Thoracic aorta (tissue), 2 donors: ENCODE data around the gene FHDC1. TPM values are rescaled to one million over a fixed set of nuclear protein-coding genes. Genes with fewer than 3 reads are reported as not detected.

Experiments
- ATAC-seq: fragments of 150-250 bp; one replicate; pipeline ENCODE4 v1.8.0; 2017; ENCODE audit warnings: low read depth; ENCODE audit not compliant: insufficient number of reproducible peaks, low FRiP score
- DNase-seq: peaks from one replicate; pipeline ENCODE4 v3.0.0-alpha.2; 2020; ENCODE audit warnings: low spot score
- H3K27ac ChIP-seq, 2 donors: fragments of 200-600 bp; sonication (generic); 1 replicate in 1 of 2; 2 replicates in 1 of 2; pipeline ENCODE4 v1.5.1; 2016; ENCODE audit warnings: mild to moderate bottlenecking in 2 of 2, moderate library complexity in 2 of 2
- H3K27me3 ChIP-seq: fragments of 200-600 bp; sonication (generic); replicated peaks from 2 replicates; pipeline ENCODE4 v1.6.0; 2016; ENCODE audit warnings: mild to moderate bottlenecking; ENCODE audit not compliant: insufficient read depth
- H3K36me3 ChIP-seq: fragments of 200-600 bp; sonication (generic); one replicate; pipeline ENCODE4 v1.5.1; 2016
- H3K4me1 ChIP-seq, 2 donors: fragments of 200-600 bp; sonication (generic); 1 replicate in 1 of 2; 2 replicates in 1 of 2; pipeline versions ENCODE4 v1.5.1 to v1.6.0; 2016; ENCODE audit warnings: low read depth in 2 of 2, mild to moderate bottlenecking in 1 of 2; ENCODE audit not compliant: control insufficient read depth in 1 of 2
- H3K4me3 ChIP-seq: fragments of 200-600 bp; sonication (generic); 2 replicates; pipeline ENCODE4 v1.5.1; 2016; ENCODE audit warnings: mild to moderate bottlenecking
- H3K9me3 ChIP-seq: fragments of 200-600 bp; sonication (generic); 2 replicates; pipeline ENCODE4 v1.5.1; 2016
- CTCF ChIP-seq: fragments of 200-600 bp; sonication (generic); IDR thresholded peaks from one replicate; pipeline ENCODE4 v1.5.1; 2019; ENCODE audit warnings: antibody characterized with exemption
- total RNA-seq, 2 donors: library from RNA; depleted of rRNA; stranded (reverse); fragments of >200 nt; gene quantifications; one replicate each; pipeline versions ENCODE4 v1.1.0 to v1.2.3, GENCODE V29; 2016

Gene FHDC1
- total RNA-seq, 2 donors from 2014 or later: 0.27 to 0.35 TPM

GRCh38 chr4:153002110-153002509 lies 66.0 kb downstream of the FHDC1 start:
- Histone ChIP-seq H3K4me1 (no peaks in the 10 kb centered on the region), H3K27me3 (no peaks in the 10 kb centered on the region), H3K4me3 (no peak overlapping the region), H3K36me3 (no peaks in the 10 kb centered on the region), H3K27ac (no peak overlapping the region), H3K9me3 (no peaks in the 10 kb centered on the region)
- ATAC-seq (no peak), DNase-seq (no peak)
- TF ChIP-seq CTCF: no peak

GRCh38 chr4:153004081-153004850 lies 68.1 kb downstream of the FHDC1 start:
- ATAC-seq: no peak
- Histone ChIP-seq H3K4me3 (no peak overlapping the region), H3K4me1 (no peaks in the 10 kb centered on the region), H3K27ac (no peak overlapping the region), H3K9me3 (no peaks in the 10 kb centered on the region), H3K36me3 (no peaks in the 10 kb centered on the region), H3K27me3 (no peaks in the 10 kb centered on the region)
- DNase-seq: no peak
- TF ChIP-seq CTCF: no peak

GRCh38 chr4:153005899-153006381 lies 69.8 kb downstream of the FHDC1 start:
- TF ChIP-seq CTCF: no peak

GRCh38 chr4:153008578-153009199 lies 72.6 kb downstream of the FHDC1 start:
- Histone ChIP-seq H3K27me3 (no peaks in the 10 kb centered on the region), H3K4me1 (no peaks in the 10 kb centered on the region), H3K9me3 (no peaks in the 10 kb centered on the region), H3K4me3 (no peak overlapping the region), H3K36me3 (no peaks in the 10 kb centered on the region), H3K27ac (no peak overlapping the region)
- ATAC-seq (no peak), DNase-seq (no peak)
- no peak for TF ChIP-seq CTCF

More at GRCh38 chr4:153005899-153006381, 69.8 kb downstream of the FHDC1 start:
- ATAC-seq (no peak), DNase-seq (no peak)
- Histone ChIP-seq H3K4me1 (no peaks in the 10 kb centered on the region), H3K36me3 (no peaks in the 10 kb centered on the region), H3K4me3 (no peak overlapping the region), H3K9me3 (no peaks in the 10 kb centered on the region), H3K27me3 (no peaks in the 10 kb centered on the region), H3K27ac (no peak overlapping the region)

GRCh38 chr4:153010146-153010545 lies 74.0 kb downstream of the FHDC1 start:
- no peak for DNase-seq
- no peaks in the 10 kb centered on the region for H3K36me3 ChIP-seq
- no peaks in the 10 kb centered on the region for H3K27me3 ChIP-seq
- H3K4me1 ChIP-seq: no peaks in the 10 kb centered on the region
- H3K4me3 ChIP-seq: no peak overlapping the region
- ATAC-seq: no peak
- no peak for TF ChIP-seq CTCF
- H3K27ac ChIP-seq: no peak overlapping the region
- no peaks in the 10 kb centered on the region for H3K9me3 ChIP-seq
